Prostate gland (tissue), 2 donors: ENCODE results near the gene GALC. TPM values are rescaled to one million over a fixed set of nuclear protein-coding genes. Genes with fewer than 3 reads are reported as not detected.

Experiments
- DNase-seq: peaks from one replicate; pipeline ENCODE4 v3.0.0-alpha.2; 2019; ENCODE audit warnings: low spot score
- H3K27ac ChIP-seq, 2 donors: fragments of 200-600 bp; sonication (generic); 2 replicates each; pipeline ENCODE4 v1.5.1; 2017 to 2019
- H3K27me3 ChIP-seq: fragments of 200-600 bp; sonication (generic); replicated peaks from 2 replicates; pipeline ENCODE4 v1.5.1; 2019; ENCODE audit not compliant: insufficient read depth
- H3K36me3 ChIP-seq, 2 donors: fragments of 200-600 bp; sonication (generic); 1 replicate in 1 of 2; 2 replicates in 1 of 2; pipeline versions ENCODE4 v1.5.1 to v1.8.1; 2017 to 2019
- H3K4me1 ChIP-seq: fragments of 200-600 bp; sonication (generic); replicated peaks from 2 replicates; pipeline ENCODE4 v1.5.1; 2019
- H3K4me3 ChIP-seq, 2 donors: fragments of 200-600 bp; sonication (generic); 2 replicates each; pipeline ENCODE4 v1.5.1; 2017 to 2019
- H3K9me3 ChIP-seq: fragments of 200-600 bp; sonication (generic); 2 replicates; pipeline ENCODE4 v1.5.1; 2017
- POLR2A ChIP-seq: fragments of 450-650 bp; IDR thresholded peaks from one replicate; pipeline ENCODE4 v1.6.1; 2016; ENCODE audit warnings: antibody characterized with exemption, mild to moderate bottlenecking
- POLR2AphosphoS5 ChIP-seq: sonication (generic); formaldehyde crosslinking; IDR thresholded peaks from one replicate; pipeline ENCODE4 v1.6.1; 2017; ENCODE audit warnings: antibody characterized with exemption
- WGBS: methylation state at CpG from one replicate; pipeline ENCODE4 v1.1.5; 2018; 5-methylcytosine and 5-hydroxymethylcytosine counted together
- intact Hi-C: fragments of 100-400 bp; cut with DNase I; formaldehyde crosslinking; loops from one replicate; pipeline ENCODE4 v1.14.2; 2022
- total RNA-seq, 2 donors: library from RNA; depleted of rRNA; stranded (reverse); fragments of >200 nt; gene quantifications; one replicate each; pipeline ENCODE4 v1.1.0, GENCODE V29; 2016
- TF ChIP-seq, protein P1 (sequence below), 4 experiments: fragments of 200-600 bp in 2 of 4; fragments of 450-650 bp in 2 of 4; sonication (generic) in 2 of 4; IDR thresholded peaks; 1 replicate in 3 of 4; 2 replicates in 1 of 4; pipeline ENCODE4 v1.5.1; 2016 to 2019; ENCODE audit warnings: antibody characterized with exemption in 4 of 4, mild to moderate bottlenecking in 2 of 4, moderate library complexity in 2 of 4

GALC gene
- total RNA-seq, 2 donors from 2014 or later, result 29.4 to 85.9 TPM

DNA sequence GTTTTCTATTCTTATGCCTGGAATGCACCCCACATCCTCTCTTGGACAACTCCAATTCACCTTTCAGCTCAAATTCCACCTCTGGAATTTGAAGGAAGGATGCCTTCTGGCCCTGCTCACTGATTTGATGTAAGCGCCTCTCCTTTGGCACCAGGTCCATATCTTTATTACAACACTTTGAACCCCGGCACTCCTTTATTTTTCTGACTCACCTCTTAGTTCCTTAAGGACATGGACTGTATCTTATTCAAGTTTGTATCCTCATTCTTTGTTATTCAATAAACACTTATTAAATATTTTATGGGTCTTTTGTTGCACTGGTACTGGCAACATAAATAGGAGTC is 3.1 kb downstream of the GALC start:
- no peaks in the 10 kb centered on the region for H3K9me3 ChIP-seq
- TF ChIP-seq, protein P1, sequence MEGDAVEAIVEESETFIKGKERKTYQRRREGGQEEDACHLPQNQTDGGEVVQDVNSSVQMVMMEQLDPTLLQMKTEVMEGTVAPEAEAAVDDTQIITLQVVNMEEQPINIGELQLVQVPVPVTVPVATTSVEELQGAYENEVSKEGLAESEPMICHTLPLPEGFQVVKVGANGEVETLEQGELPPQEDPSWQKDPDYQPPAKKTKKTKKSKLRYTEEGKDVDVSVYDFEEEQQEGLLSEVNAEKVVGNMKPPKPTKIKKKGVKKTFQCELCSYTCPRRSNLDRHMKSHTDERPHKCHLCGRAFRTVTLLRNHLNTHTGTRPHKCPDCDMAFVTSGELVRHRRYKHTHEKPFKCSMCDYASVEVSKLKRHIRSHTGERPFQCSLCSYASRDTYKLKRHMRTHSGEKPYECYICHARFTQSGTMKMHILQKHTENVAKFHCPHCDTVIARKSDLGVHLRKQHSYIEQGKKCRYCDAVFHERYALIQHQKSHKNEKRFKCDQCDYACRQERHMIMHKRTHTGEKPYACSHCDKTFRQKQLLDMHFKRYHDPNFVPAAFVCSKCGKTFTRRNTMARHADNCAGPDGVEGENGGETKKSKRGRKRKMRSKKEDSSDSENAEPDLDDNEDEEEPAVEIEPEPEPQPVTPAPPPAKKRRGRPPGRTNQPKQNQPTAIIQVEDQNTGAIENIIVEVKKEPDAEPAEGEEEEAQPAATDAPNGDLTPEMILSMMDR (IDR thresholded peaks at IDR 0.05), result no peak
- TF ChIP-seq POLR2A (no peak), POLR2AphosphoS5 (no peak)
- WGBS, result 61% methylated on average over 2 of the region's 2 CpGs
- intact Hi-C loops, result no loop called here
- no peaks in the 10 kb centered on the region for H3K4me1 ChIP-seq
- H3K4me3 ChIP-seq, result no peak overlapping the region
- no peaks in the 10 kb centered on the region for H3K36me3 ChIP-seq
- H3K27me3 ChIP-seq, result no peaks in the 10 kb centered on the region
- no peak overlapping the region for H3K27ac ChIP-seq
- DNase-seq, result no peak

DNA sequence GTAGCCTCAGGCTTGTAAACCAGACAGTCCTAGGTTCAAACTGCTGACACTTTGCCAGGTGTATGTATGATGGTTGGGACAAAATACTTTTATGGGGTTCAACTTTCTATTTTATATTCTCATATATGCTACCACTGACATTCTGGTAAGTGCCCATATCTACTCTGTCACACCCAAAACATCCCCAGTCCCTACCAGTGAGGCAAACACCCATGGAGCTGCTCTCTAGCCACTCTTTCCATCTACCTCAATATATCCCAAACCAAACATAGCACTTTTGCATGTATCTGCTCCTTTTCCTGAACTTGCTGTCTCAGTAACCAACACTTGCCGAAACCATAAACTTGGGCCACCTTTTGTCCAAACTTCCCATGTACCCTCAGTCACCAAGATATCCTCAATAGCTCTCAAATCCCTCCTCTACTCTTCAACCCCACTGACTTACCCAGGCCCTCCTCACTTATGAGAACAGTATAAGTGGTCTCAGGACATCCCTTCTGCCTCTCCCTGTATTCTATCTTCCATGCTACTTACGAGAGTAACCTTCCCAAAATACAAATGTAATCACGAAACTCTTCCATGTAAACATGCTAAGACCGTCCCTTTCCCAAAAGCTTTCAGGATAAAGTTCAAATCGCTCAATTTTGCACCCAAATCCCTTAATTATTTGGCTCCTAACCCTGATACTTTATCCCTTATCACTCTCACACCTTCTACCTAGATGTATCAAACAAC is 3.6 kb downstream of the GALC start:
- no peaks in the 10 kb centered on the region for H3K27me3 ChIP-seq
- H3K4me3 ChIP-seq, result no peak overlapping the region
- WGBS, result 92% methylated on average over 5 of the region's 5 CpGs
- no peak overlapping the region for H3K27ac ChIP-seq
- DNase-seq, result no peak
- TF ChIP-seq, protein P1 (IDR thresholded peaks at IDR 0.05), result no peak
- TF ChIP-seq POLR2A, result no peak
- TF ChIP-seq POLR2AphosphoS5, result no peak
- intact Hi-C loops, result no loop called here
- no peaks in the 10 kb centered on the region for H3K9me3 ChIP-seq
- H3K4me1 ChIP-seq, result no peaks in the 10 kb centered on the region
- no peaks in the 10 kb centered on the region for H3K36me3 ChIP-seq

DNA sequence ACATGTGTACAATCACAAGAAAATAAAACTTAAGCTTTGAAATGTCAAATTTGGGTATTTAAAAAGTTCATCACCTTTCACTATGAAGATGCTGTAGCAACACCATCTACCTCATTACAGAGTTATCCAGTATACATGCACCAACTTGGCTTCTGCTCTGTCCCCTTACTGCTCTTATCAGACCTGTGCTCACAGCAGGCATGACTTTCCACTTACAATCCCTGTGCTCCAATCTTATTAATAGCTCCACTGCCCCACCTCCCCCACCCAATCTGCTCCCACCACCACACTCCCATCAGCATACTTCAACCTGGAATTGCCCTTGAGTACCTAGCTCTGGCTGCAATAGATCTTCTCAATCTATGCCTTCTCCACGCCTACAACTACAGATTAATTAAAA is 13.3 kb downstream of the GALC start:
- no peak for DNase-seq
- Histone ChIP-seq H3K36me3 (no peaks in the 10 kb centered on the region), H3K9me3 (no peaks in the 10 kb centered on the region), H3K27me3 (no peaks in the 10 kb centered on the region), H3K27ac (no peak overlapping the region), H3K4me1 (no peaks in the 10 kb centered on the region), H3K4me3 (no peak overlapping the region)
- TF ChIP-seq POLR2AphosphoS5, result no peak
- TF ChIP-seq, protein P1 (IDR thresholded peaks at IDR 0.05), result no peak
- no peak for TF ChIP-seq POLR2A
- 91% methylated on average over 1 of the region's 1 CpG for WGBS
- intact Hi-C loops, result no loop called here

DNA sequence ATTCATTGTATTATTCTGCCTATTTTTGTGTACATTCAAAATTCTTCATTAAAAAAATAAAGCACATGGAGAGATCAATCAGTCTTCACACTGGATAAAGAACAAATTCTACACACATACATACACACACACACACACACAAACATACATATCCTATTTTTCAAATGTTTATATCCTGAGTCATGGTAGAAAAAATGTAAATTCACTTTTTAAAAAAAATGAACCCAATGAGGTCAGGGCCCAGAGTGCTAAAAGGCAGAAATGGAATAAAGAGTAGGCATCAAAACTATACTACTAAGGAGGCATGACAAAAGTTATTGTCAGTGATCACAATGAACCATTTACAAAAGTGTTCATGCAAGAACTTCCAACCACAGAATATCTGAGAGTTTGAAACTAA is 17.3 kb downstream of the GALC start:
- no peaks in the 10 kb centered on the region for H3K4me1 ChIP-seq
- no peaks in the 10 kb centered on the region for H3K36me3 ChIP-seq
- DNase-seq, result no peak
- no peak overlapping the region for H3K27ac ChIP-seq
- H3K4me3 ChIP-seq, result no peak overlapping the region
- H3K9me3 ChIP-seq, result no peaks in the 10 kb centered on the region
- intact Hi-C loops, result no loop called here
- TF ChIP-seq POLR2A (no peak), POLR2AphosphoS5 (no peak)
- TF ChIP-seq, protein P1 (IDR thresholded peaks at IDR 0.05), result no peak
- no peaks in the 10 kb centered on the region for H3K27me3 ChIP-seq

DNA sequence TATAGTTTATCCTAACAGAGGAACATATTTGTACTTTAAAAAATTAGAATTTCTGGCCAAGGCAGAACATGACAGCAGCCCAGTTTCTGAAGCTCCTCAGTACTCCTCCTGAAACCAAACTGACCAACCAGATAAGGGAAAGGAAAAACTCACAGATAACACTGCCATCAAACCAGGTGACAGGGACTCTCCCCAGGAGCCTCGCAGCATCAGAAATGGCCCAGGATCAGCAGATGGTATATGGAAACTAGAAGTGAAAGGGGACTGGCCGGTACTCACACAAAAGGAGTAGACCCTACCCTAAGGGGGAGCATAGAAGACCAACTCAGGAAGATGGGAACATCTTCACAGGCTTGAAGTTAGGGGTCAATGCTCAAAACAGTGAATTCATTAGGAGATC is 22.0 kb downstream of the GALC start:
- Histone ChIP-seq H3K36me3 (no peaks in the 10 kb centered on the region), H3K27ac (no peak overlapping the region), H3K4me1 (no peaks in the 10 kb centered on the region), H3K27me3 (no peaks in the 10 kb centered on the region), H3K9me3 (no peaks in the 10 kb centered on the region), H3K4me3 (no peak overlapping the region)
- no peak for TF ChIP-seq POLR2A
- TF ChIP-seq POLR2AphosphoS5, result no peak
- TF ChIP-seq, protein P1 (IDR thresholded peaks at IDR 0.05), result no peak
- intact Hi-C loops, result no loop called here
- DNase-seq, result no peak
- 86% methylated on average over 2 of the region's 2 CpGs for WGBS
